Mononuclear cell (primary cell): Measurements from ENCODE around the gene PRDM11. TPM values are rescaled to one million over a fixed set of nuclear protein-coding genes. Genes with fewer than 3 reads are reported as not detected.

Experiments
- H3K27me3 ChIP-seq: 2 replicates; pipeline ENCODE4 v1.6.0; 2011; ENCODE audit warnings: low read length, control low read depth; ENCODE audit not compliant: insufficient read depth
- H3K4me1 ChIP-seq: 2 replicates; pipeline ENCODE4 v1.5.1; 2011; ENCODE audit warnings: mild to moderate bottlenecking, low read length, control low read depth; ENCODE audit not compliant: insufficient read depth
- H3K4me3 ChIP-seq: 2 replicates; pipeline ENCODE4 v1.5.1; 2011; ENCODE audit warnings: mild to moderate bottlenecking, low read length, moderate library complexity
- H3K9me3 ChIP-seq: 2 replicates; pipeline ENCODE4 v1.5.1; 2011; ENCODE audit warnings: low read depth, mild to moderate bottlenecking, control low read depth, low read length
- total RNA-seq: library from RNA; depleted of rRNA; stranded (reverse); fragments of >200 nt; gene quantifications from one replicate; pipeline ENCODE4 v1.2.3, GENCODE V29; 2012

Gene PRDM11
- total RNA-seq, 1 donor: 0.73 TPM

DNA sequence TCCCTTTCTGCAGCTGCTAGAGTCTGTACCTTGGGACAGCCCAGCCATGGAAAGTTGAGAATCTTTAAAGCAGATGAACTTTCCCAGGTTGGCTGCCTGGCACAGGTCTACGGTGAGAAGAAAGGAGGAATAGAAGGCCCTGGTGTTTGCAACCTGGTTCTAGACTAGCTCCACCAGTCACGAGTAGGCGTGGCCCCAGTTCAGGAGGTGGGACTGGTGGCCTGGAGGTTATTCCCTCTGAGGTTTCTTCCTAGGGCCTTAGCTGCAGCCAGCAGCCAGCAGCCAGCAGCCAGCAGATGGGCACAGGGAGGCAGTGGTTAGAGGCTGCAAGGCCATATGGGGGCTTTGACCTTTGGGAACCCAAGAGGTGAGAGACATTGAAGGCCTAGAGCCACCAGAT, 40.9 kb downstream of the PRDM11 start:
- H3K4me3 ChIP-seq: no peak overlapping the region
- no peaks in the 10 kb centered on the region for H3K4me1 ChIP-seq
- no peaks in the 10 kb centered on the region for H3K27me3 ChIP-seq
- H3K9me3 ChIP-seq: no peaks in the 10 kb centered on the region

DNA sequence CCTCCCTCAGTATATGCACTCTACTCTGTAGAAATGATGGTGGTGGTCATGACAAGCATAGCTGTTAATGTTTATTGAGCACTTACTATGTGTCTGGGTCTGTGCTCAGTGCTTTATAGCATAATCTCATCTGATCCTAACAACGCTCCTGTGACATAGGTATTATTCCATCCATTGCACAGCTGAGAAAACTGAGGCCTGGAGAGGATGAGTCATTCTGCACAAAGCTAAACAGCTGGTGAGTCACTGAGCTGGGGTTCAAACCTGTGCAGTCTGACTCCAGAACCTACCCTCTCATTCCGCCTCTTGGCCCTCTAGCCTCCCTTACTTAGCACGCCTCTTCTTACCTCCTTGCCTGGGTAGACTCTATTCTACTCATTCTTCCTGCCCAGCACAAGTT, 41.7 kb downstream of the PRDM11 start:
- H3K4me1 ChIP-seq: no peaks in the 10 kb centered on the region
- no peaks in the 10 kb centered on the region for H3K27me3 ChIP-seq
- no peak overlapping the region for H3K4me3 ChIP-seq
- H3K9me3 ChIP-seq: no peaks in the 10 kb centered on the region

DNA sequence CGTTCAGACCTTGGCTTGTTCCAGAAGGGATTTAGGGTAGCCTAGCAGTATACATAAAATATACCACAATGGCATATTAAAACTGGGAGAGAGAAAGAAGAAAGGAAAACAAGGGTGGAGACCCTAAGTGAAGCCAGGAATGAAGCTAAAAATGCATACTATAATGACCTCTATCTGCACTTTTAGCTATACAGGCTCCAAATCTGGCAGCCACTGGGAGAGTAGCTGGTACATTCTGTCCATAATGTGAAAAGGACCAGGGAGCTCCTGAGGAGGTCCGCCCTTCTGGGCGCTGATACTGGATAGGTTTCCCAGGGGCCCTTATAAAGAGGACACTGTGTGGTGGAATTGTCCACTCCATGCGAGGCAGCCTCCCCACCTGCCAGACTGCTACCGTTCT, 42.8 kb downstream of the PRDM11 start:
- H3K4me3 ChIP-seq: no peak overlapping the region
- H3K9me3 ChIP-seq: no peaks in the 10 kb centered on the region
- no peaks in the 10 kb centered on the region for H3K27me3 ChIP-seq
- H3K4me1 ChIP-seq: no peaks in the 10 kb centered on the region

DNA sequence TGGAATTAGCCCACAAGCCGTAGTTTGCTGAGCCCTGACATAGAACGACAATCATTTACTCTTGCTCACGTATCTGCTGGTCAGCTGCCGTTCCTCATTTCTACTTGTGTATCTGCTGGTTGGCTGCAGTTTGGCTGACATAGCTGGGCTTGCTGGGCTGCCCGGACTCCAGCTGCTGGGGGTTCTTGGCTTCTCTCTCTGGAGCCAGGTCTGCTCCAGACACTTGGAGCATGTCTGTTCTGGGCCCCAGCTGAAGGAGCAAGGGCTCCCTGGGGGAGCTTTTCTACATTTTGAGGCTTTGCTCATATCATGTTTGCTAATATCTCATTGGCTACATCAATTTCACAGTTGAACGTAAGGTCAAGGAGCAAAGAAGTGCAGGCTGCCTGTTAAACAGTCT, 47.3 kb downstream of the PRDM11 start:
- Histone ChIP-seq H3K4me1 (no peaks in the 10 kb centered on the region), H3K27me3 (no peaks in the 10 kb centered on the region), H3K9me3 (no peaks in the 10 kb centered on the region), H3K4me3 (no peak overlapping the region)

DNA sequence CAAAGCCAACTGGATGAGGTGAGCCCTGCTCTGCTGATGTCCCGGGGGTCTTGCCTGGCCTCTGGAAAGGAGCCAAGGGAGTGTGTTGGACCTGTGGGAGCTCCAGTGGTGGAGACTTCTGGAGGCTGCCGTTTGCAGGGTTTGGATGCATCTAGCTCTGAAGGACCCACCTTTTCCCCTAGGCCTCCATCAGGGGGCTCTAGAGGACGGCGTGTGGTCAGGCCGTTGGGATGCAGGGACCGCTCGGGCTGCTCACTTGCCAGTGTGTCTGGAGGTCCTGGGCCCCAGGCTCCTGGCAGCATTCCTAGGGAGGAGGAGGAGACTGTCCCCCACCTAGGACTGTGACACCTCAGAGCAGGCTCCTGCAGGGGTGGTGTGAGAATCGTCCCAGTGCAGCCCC, 58.3 kb downstream of the PRDM11 start:
- H3K4me3 ChIP-seq: no peak overlapping the region
- H3K27me3 ChIP-seq: no peaks in the 10 kb centered on the region
- no peaks in the 10 kb centered on the region for H3K4me1 ChIP-seq
- no peaks in the 10 kb centered on the region for H3K9me3 ChIP-seq

DNA sequence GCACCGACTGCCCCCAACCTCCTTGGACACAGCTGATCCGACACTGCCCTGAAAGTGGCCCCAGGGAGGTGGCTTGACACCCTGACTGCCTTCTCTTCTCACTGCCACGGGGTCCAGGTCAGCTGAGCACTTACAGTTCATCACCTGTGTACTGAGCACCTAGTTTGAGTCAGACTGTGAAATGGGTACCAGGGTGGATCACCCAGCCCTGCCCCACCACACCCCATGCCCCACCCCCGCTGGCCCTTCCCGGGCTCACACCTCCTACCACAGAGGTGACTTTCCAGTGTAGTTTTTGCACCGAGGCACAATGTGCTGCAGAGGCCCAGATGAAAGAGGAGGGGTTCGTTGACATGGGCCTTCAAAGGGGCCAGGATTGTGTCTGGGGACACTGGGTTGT, 59.5 kb downstream of the PRDM11 start:
- H3K4me3 ChIP-seq: no peak overlapping the region

DNA sequence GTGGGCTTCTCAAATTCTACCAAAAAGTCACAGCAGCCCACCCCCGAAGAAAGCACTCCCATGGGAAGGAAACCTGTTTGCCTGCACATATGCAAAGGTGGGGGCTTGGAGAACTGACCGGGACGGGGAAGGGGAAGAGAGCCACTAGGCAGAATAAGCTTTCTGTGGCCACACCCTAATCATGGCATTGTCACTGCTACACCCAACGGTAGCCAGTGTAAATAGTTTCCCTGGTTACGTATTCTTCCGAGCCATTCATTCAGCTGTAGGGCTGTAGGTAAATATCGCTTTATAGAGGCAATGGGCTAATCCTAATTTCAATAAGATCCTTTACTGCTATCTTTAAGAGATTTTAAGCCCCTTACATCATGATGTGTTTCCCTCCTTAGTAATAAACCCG, 61.7 kb downstream of the PRDM11 start:
- no peaks in the 10 kb centered on the region for H3K9me3 ChIP-seq
- H3K4me3 ChIP-seq: no peak overlapping the region
- no peaks in the 10 kb centered on the region for H3K4me1 ChIP-seq
- no peaks in the 10 kb centered on the region for H3K27me3 ChIP-seq

More for the DNA sequence above, 59.5 kb downstream of the PRDM11 start:
- H3K27me3 ChIP-seq: no peaks in the 10 kb centered on the region
- H3K9me3 ChIP-seq: no peaks in the 10 kb centered on the region
- H3K4me1 ChIP-seq: no peaks in the 10 kb centered on the region

DNA sequence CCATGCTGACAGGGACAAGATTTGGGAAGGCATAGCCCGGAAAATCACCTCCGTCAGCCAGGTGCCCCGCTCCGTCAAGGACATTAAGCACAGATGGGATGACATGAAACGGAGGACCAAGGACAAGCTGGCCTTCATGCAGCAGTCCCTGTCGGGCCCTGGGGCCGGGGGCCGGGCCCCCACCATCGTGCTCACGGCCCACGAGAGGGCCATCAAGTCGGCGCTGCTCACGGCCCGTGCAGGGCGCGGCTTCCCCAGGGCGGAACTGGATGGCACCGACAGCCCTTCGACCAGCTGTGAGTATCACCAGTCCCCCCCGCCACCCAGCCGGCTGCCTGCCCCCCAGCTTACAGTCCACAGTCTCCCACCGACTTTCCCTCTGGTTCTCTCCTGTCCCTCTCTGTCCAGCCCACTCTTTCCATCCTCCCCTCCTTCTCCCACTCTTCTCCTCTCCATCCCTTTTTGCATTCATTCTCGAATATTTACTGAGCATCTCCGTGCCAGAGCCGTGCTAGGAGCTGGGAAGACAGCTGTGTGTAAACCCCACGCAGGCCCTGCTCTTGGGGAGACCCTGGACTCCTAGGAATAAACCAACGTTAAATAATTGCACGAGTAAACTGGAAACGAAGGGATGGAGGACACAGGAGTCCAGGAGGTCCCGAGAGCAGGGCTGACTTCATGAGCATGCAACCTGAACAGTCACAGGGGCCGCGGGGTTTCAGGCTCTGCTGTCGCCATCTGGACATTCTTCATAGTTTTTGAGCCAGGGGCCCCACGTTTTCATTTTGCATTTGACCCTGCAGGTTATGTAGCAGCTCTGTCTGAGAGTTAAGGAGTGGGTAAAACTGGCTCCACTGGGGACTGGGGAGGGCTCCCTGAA, 62.8 kb downstream of the PRDM11 start:
- no peaks in the 10 kb centered on the region for H3K27me3 ChIP-seq
- H3K9me3 ChIP-seq: no peaks in the 10 kb centered on the region
- no peak overlapping the region for H3K4me3 ChIP-seq
- H3K4me1 ChIP-seq: no peaks in the 10 kb centered on the region

DNA sequence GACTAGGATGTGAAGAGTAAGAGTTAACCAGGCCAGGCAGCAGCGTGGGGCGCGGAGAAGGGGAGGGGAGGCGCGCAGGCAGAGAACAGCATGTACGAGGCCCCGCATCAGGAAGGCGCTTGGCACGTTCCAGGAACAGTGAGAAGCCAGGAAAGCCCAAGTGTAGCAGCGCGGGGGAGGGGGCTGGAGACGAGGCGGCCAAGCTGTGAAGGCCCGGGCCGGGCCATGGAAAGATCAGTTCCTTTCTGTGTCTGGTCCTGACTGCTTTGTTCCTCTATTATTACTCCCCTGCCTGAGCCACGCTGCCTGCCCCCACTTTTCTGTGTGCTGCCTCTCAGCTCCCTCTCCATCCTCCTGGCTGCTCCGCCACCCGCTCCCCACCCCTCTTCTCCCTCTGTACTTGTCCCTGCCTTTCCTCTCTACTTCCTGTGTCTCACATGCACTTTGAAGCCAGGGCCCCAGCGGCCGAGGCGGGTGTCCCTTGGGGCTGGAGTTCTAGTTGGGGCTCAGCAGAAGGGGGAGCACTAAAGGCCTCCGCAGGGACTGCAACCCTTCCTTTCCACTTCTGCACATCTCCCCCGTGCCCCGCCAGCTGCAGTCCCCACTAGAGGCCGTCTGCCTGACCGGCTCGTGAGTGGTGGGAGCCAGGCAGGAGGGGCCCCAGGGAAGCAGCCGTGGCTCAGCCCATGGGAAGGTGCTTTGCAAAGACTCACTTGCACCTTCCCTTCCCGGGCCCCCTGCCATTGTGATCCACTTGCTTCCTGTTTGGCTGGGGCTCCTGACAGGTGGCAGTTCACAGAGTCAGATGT, 63.7 kb downstream of the PRDM11 start:
- no peaks in the 10 kb centered on the region for H3K4me1 ChIP-seq
- H3K27me3 ChIP-seq: no peaks in the 10 kb centered on the region
- H3K9me3 ChIP-seq: no peaks in the 10 kb centered on the region
- H3K4me3 ChIP-seq: no peak overlapping the region

DNA sequence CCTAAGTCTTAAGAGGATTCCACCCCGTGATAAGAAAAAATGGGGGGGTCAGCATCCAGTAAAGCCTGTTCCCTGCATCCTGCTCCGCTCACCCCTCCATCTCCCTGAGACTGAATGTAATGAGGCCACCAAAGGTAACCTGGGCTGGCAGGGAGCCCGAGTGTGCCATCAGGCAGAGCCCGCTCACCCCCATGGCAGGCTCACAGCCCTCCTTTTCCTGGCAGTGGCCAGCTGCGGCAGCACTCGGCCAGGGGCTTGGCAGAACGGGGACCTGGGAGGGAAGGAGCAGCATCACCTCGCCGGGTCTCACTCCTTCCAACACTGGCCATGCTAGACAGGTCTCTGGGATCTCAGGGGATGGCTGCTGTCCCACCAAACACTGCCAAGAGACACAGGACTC, 64.4 kb downstream of the PRDM11 start:
- H3K27me3 ChIP-seq: no peaks in the 10 kb centered on the region
- H3K4me3 ChIP-seq: no peak overlapping the region
- no peaks in the 10 kb centered on the region for H3K9me3 ChIP-seq
- H3K4me1 ChIP-seq: no peaks in the 10 kb centered on the region

DNA sequence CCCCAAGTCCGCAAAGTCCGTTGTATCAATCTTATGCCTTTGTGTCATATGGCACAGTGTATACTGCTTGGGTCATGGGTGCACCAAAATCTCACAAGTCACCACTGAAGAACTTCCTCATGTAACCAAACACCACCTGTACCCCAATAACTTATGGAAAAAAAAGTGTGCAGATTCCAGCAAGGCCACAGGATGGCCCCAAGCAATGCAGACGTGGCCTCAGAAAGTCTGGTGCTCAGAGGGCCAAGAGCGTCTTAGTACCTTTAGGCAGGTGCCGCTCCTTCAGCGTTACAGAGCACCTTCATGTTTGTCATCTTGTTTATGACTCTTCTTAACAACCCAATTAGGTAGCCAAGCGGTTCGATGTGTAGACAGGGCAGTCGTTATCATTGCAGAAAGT, 65.3 kb downstream of the PRDM11 start:
- Histone ChIP-seq H3K4me3 (no peak overlapping the region), H3K27me3 (no peaks in the 10 kb centered on the region), H3K4me1 (no peaks in the 10 kb centered on the region), H3K9me3 (no peaks in the 10 kb centered on the region)

DNA sequence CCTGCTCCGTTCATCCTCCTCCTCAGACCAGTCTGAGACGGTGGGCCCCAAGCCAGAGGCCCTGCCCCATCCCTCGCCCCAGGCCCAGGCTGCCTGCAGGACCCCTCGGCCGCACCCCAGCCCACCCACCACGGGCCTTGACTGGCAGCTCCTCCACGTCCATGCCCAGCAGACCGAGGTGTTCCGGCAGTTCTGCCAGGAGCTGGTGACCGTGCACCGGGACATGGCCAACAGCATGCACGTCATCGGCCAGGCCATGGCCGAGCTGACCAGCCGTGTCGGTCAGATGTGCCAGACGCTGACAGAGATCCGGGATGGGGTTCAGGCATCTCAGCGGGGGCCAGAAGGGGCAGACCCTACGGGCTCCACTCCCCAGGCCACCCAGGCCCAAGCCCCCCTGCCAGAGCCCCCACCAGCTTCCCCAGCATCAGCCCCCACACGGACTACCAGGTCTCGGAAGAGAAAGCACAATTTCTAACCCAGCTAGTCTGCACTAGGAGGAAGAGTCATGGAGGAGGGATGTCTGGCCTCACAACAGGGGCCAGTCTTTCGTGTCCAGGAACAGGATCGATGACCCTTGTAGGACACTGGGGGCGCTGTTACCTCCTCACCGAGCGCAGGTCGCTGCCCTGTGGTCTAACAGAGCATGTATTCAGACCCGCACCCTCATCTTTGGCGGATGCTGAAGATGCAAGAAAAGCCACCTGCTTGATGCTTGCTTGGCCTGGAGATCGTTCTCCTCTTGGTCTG, 66.3 kb downstream of the PRDM11 start:
- H3K4me3 ChIP-seq: no peak overlapping the region
- H3K9me3 ChIP-seq: no peaks in the 10 kb centered on the region
- no peaks in the 10 kb centered on the region for H3K4me1 ChIP-seq
- no peaks in the 10 kb centered on the region for H3K27me3 ChIP-seq

DNA sequence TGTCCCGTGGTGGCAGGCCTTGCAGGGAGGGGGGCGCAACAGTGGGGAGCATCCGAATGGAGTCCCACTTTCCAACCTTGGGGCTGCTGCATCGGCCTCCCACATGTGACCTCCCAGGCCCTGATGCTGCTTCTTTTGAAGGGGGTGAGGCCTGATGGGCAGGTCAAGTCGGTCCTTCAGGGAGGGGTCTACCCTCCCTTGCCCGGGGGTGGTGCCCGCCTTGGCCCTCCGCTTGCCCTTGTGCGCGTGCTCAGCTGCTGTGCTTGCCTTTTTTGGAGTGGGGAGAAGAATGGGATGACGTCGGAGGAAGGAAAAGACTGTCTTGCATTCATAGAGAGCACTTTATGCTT, 66.9 kb downstream of the PRDM11 start:
- no peaks in the 10 kb centered on the region for H3K9me3 ChIP-seq
- no peak overlapping the region for H3K4me3 ChIP-seq
- H3K27me3 ChIP-seq: no peaks in the 10 kb centered on the region
- no peaks in the 10 kb centered on the region for H3K4me1 ChIP-seq

DNA sequence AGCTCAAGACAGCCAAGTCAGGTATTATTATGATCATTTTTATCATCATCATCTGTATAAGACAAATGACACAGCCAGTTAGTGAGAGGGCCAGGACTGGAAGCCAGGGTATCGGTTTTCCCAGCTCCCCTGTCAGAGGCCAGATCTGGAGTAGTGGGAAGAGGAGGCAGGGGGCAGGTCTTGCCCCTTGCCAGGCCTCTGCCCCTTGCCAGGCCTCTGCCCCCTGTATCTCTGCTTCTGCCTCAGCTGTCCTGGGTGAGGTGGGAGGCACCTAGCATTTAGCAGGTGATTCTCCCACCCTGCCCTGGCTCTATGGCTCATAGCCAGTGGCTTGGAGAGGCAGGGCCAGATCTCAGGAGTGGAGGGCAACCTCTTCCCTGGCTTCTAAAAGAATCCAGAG, 67.3 kb downstream of the PRDM11 start:
- Histone ChIP-seq H3K27me3 (no peaks in the 10 kb centered on the region), H3K9me3 (no peaks in the 10 kb centered on the region), H3K4me3 (no peak overlapping the region), H3K4me1 (no peaks in the 10 kb centered on the region)
